OCI-LY3 (cell line): ENCODE results near the gene EIF4G1.

Source experiments
- H2AFZ ChIP-seq: fragments of 200-600, 300-600 bp; shearing (Covaris generic); 2 replicates; pipeline ENCODE4 v1.6.0; 2014; ENCODE audit warnings: antibody characterized with exemption, low read depth, low read length
- H3K27ac ChIP-seq: fragments of 200-600, 300-600 bp; sonication (generic); 2 replicates; pipeline ENCODE4 v1.5.1; 2014; ENCODE audit warnings: mild to moderate bottlenecking, low read length, moderate library complexity, mixed read lengths
- H3K27me3 ChIP-seq: fragments of 200-600, 300-600 bp; sonication (generic); 2 replicates; pipeline ENCODE4 v1.6.1; 2014; ENCODE audit warnings: low read depth, low read length, mixed read lengths
- H3K36me3 ChIP-seq: fragments of 200-600, 300-600 bp; sonication (generic); replicated peaks from 2 replicates; pipeline ENCODE3; 2014; ENCODE audit warnings: low read depth, low read length, mixed read lengths
- H3K4me1 ChIP-seq: fragments of 300-600, 200-600 bp; sonication (generic); 2 replicates; pipeline ENCODE4 v1.6.1; 2014; ENCODE audit warnings: low read length, mixed read lengths
- H3K4me2 ChIP-seq: fragments of 200-600, 300-600 bp; sonication (generic); 2 replicates; pipeline ENCODE4 v1.6.1; 2014; ENCODE audit warnings: low read length, mixed read lengths
- H3K4me3 ChIP-seq: fragments of 300-600, 200-600 bp; sonication (generic); 2 replicates; pipeline ENCODE4 v1.5.1; 2014; ENCODE audit warnings: antibody characterized with exemption, mild to moderate bottlenecking, low read length, moderate library complexity
- H3K79me2 ChIP-seq: fragments of 300-600, 200-600 bp; shearing (Covaris generic); 2 replicates; pipeline ENCODE4 v1.6.1; 2014; ENCODE audit warnings: mild to moderate bottlenecking, low read length, mixed read lengths
- H3K9ac ChIP-seq: fragments of 300-600, 200-600 bp; shearing (Covaris generic); 2 replicates; pipeline ENCODE4 v1.6.0; 2014; ENCODE audit warnings: mild to moderate bottlenecking, low read length, moderate library complexity
- H3K9me3 ChIP-seq: fragments of 200-600, 300-600 bp; shearing (Covaris generic); 2 replicates; pipeline ENCODE4 v1.6.1; 2014; ENCODE audit warnings: low read length, mixed read lengths; ENCODE audit not compliant: insufficient read depth
- H4K20me1 ChIP-seq: fragments of 200-600, 300-600 bp; sonication (generic); 2 replicates; pipeline ENCODE4 v1.6.1; 2016; ENCODE audit warnings: low read length, mixed read lengths; ENCODE audit not compliant: insufficient read depth
- EZH2phosphoT487 ChIP-seq: fragments of 200-600 bp; shearing (Covaris generic); IDR thresholded peaks from 2 replicates; pipeline ENCODE4 v1.6.1; 2018; ENCODE audit warnings: antibody characterized with exemption, mixed run types, low read depth
- TF ChIP-seq, protein P1 (sequence below): fragments of 200-600, 300-600 bp; sonication (generic); IDR thresholded peaks from 2 replicates; pipeline ENCODE4 v1.5.1; 2014; ENCODE audit warnings: antibody characterized with exemption, low read length, low read depth

The EIF4G1 gene

DNA sequence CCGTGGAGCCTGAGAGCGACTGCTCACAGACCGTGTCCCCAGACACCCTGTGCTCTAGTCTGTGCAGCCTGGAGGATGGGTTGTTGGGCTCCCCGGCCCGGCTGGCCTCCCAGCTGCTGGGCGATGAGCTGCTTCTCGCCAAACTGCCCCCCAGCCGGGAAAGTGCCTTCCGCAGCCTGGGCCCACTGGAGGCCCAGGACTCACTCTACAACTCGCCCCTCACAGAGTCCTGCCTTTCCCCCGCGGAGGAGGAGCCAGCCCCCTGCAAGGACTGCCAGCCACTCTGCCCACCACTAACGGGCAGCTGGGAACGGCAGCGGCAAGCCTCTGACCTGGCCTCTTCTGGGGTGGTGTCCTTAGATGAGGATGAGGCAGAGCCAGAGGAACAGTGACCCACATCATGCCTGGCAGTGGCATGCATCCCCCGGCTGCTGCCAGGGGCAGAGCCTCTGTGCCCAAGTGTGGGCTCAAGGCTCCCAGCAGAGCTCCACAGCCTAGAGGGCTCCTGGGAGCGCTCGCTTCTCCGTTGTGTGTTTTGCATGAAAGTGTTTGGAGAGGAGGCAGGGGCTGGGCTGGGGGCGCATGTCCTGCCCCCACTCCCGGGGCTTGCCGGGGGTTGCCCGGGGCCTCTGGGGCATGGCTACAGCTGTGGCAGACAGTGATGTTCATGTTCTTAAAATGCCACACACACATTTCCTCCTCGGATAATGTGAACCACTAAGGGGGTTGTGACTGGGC, 30.3 kb downstream of the EIF4G1 start:
- Histone ChIP-seq H4K20me1 (no peaks in the 10 kb centered on the region), H2AFZ (no peak overlapping the region), H3K4me3 (no peak overlapping the region), H3K4me2 (no peak overlapping the region), H3K27me3 (no peaks in the 10 kb centered on the region), H3K27ac (no peak overlapping the region), H3K36me3 (no peaks in the 10 kb centered on the region), H3K79me2 (no peaks in the 10 kb centered on the region), H3K4me1 (no peaks in the 10 kb centered on the region), H3K9ac (no peak overlapping the region), H3K9me3 (no peaks in the 10 kb centered on the region)
- TF ChIP-seq EZH2phosphoT487: no peak
- TF ChIP-seq, protein P1, sequence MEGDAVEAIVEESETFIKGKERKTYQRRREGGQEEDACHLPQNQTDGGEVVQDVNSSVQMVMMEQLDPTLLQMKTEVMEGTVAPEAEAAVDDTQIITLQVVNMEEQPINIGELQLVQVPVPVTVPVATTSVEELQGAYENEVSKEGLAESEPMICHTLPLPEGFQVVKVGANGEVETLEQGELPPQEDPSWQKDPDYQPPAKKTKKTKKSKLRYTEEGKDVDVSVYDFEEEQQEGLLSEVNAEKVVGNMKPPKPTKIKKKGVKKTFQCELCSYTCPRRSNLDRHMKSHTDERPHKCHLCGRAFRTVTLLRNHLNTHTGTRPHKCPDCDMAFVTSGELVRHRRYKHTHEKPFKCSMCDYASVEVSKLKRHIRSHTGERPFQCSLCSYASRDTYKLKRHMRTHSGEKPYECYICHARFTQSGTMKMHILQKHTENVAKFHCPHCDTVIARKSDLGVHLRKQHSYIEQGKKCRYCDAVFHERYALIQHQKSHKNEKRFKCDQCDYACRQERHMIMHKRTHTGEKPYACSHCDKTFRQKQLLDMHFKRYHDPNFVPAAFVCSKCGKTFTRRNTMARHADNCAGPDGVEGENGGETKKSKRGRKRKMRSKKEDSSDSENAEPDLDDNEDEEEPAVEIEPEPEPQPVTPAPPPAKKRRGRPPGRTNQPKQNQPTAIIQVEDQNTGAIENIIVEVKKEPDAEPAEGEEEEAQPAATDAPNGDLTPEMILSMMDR: no peak

DNA sequence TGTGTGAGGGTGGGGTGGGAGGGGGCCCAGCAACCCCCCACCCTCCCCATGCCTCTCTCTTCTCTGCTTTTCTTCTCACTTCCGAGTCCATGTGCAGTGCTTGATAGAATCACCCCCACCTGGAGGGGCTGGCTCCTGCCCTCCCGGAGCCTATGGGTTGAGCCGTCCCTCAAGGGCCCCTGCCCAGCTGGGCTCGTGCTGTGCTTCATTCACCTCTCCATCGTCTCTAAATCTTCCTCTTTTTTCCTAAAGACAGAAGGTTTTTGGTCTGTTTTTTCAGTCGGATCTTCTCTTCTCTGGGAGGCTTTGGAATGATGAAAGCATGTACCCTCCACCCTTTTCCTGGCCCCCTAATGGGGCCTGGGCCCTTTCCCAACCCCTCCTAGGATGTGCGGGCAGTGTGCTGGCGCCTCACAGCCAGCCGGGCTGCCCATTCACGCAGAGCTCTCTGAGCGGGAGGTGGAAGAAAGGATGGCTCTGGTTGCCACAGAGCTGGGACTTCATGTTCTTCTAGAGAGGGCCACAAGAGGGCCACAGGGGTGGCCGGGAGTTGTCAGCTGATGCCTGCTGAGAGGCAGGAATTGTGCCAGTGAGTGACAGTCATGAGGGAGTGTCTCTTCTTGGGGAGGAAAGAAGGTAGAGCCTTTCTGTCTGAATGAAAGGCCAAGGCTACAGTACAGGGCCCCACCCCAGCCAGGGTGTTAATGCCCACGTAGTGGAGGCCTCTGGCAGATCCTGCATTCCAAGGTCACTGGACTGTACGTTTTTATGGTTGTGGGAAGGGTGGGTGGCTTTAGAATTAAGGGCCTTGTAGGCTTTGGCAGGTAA, 31.1 kb downstream of the EIF4G1 start:
- Histone ChIP-seq H3K4me1 (no peaks in the 10 kb centered on the region), H3K9me3 (no peaks in the 10 kb centered on the region), H2AFZ (no peak overlapping the region), H3K27me3 (no peaks in the 10 kb centered on the region), H3K4me3 (no peak overlapping the region), H3K79me2 (no peaks in the 10 kb centered on the region), H3K27ac (no peak overlapping the region), H3K36me3 (no peaks in the 10 kb centered on the region), H3K9ac (no peak overlapping the region), H3K4me2 (no peak overlapping the region), H4K20me1 (no peaks in the 10 kb centered on the region)
- TF ChIP-seq, protein P1: peak; percentile 22; the same call in 1 of the 2 replicates
- no peak for TF ChIP-seq EZH2phosphoT487

DNA sequence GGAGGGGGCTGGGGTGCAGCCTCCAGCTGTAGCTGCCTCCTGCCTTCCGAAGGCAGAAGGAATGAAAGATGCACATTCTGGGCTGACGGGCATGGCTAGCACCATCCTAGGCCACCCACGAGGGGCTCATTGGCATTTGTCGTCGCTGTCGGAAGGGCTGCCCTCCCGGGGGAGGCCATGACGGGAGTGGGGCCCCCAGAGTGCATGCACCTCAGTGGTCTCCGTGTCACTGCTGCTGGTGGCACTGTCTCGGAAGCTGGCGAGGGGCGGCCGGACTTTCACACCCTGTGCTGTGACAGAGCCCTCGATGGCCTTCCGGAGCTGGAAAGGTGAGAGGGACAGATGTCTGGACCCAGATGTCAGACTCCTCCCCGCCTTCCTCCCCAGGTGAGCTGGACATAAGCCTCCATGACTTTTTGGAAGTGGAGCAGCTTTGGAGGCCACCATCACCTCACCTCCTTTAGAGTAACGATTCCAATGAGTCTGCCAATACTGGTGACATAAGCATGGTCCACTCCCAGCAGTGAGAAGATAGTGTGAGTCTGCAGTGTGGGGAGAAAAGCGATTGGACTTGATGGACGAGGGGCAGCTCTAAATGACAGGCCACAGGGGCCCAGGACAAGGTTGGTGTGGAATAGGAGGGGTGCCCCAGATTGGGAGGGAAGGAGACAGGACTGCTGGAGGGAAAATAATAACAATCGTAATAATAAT, 32.2 kb downstream of the EIF4G1 start:
- no peak for TF ChIP-seq EZH2phosphoT487
- TF ChIP-seq, protein P1: no peak
- Histone ChIP-seq H3K36me3 (no peaks in the 10 kb centered on the region), H2AFZ (no peak overlapping the region)

More for the DNA sequence above, 32.2 kb downstream of the EIF4G1 start:
- H3K27me3 ChIP-seq: no peaks in the 10 kb centered on the region
- no peak overlapping the region for H3K4me3 ChIP-seq
- no peak overlapping the region for H3K9ac ChIP-seq
- H4K20me1 ChIP-seq: no peaks in the 10 kb centered on the region
- no peaks in the 10 kb centered on the region for H3K79me2 ChIP-seq
- H3K4me1 ChIP-seq: no peaks in the 10 kb centered on the region
- no peak overlapping the region for H3K4me2 ChIP-seq
- H3K27ac ChIP-seq: no peak overlapping the region
- H3K9me3 ChIP-seq: no peaks in the 10 kb centered on the region
